Fibroblast of mammary gland (primary cell): ENCODE results near the gene SRGAP3.

ENCODE experiments used
- DNase-seq: peaks from one replicate; pipeline ENCODE4 v3.0.0-alpha.2; 2010; ENCODE audit warnings: low read depth
- H3K4me3 ChIP-seq: 2 replicates; pipeline ENCODE4 v1.5.1; 2011; ENCODE audit warnings: low read depth, mild to moderate bottlenecking, low read length, moderate library complexity; ENCODE audit not compliant: control insufficient read depth
- TF ChIP-seq, protein P1 (sequence below): conservative IDR thresholded peaks from 2 replicates; pipeline ENCODE4 v1.5.1; 2011; ENCODE audit warnings: low read depth, low read length, inconsistent platforms; ENCODE audit not compliant: control insufficient read depth, insufficient read depth

The SRGAP3 gene

DNA sequence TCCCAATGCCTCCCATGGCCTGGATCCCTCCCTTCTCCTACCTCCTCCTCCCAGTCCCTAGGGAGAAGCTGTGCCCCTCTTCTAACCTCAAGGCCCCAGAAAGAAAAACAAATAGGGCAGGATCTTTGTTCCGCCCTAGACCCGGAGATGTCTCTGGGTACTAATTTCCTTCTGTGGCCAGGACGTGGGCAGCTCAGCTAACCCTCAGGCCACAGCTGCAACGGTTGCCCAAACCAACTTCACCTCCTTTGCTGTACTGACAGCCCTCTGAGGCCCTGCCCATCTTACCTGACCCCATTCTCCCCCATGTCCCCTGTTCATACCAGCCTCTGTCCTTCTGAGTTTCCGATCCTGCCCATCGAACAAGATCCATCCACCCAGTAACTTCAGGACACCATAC, 70.7 kb downstream of the SRGAP3 start:
- no peak overlapping the region for H3K4me3 ChIP-seq
- TF ChIP-seq, protein P1, sequence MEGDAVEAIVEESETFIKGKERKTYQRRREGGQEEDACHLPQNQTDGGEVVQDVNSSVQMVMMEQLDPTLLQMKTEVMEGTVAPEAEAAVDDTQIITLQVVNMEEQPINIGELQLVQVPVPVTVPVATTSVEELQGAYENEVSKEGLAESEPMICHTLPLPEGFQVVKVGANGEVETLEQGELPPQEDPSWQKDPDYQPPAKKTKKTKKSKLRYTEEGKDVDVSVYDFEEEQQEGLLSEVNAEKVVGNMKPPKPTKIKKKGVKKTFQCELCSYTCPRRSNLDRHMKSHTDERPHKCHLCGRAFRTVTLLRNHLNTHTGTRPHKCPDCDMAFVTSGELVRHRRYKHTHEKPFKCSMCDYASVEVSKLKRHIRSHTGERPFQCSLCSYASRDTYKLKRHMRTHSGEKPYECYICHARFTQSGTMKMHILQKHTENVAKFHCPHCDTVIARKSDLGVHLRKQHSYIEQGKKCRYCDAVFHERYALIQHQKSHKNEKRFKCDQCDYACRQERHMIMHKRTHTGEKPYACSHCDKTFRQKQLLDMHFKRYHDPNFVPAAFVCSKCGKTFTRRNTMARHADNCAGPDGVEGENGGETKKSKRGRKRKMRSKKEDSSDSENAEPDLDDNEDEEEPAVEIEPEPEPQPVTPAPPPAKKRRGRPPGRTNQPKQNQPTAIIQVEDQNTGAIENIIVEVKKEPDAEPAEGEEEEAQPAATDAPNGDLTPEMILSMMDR: no peak
- DNase-seq: no peak

DNA sequence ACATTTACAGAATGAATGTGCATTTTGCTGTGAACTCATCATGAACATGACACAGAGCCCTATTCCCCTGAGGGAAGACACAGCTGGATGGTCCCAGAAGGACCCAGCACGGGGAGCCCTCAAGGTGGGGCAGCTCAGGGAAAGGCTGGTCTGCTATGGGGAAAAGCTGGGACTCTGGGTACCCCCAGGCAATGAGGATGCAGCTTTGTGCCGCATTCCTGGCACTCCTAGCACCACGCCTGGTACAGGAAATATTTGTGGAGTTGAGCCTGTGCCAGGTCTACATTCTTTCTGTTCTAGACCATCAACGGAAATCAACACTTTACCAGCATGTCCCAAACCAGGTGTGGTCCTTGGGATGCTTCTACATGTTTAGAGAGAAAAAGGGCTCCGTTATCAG, 74.0 kb downstream of the SRGAP3 start:
- no peak overlapping the region for H3K4me3 ChIP-seq
- no peak for DNase-seq
- TF ChIP-seq, protein P1: no peak

DNA sequence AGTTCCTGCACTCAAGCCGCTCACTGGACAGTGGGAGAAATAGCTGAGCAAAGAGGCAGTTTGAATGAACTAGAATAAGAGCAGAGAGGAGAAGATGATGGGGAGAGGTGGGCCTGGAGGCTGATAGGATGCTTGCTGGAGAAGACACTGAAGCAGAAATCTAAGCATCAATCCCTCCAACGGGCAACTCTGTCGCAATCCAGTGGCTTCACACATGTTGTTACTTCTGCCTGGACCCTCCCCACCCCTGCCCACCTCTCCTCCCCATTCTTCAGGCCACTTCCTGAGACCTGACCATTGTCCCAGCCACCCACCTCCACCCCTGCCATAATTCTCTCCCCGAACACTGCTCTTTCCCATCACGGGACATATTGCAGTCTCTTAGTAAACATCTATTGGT, 76.0 kb downstream of the SRGAP3 start:
- TF ChIP-seq, protein P1: no peak
- no peak for DNase-seq
- no peak overlapping the region for H3K4me3 ChIP-seq

- DNase-seq: peak; percentile 17
- TF ChIP-seq, protein P1: no peak
- H3K4me3 ChIP-seq: no peak overlapping the region
Observed at GRCh38 chr3:9172851-9173321, 76.6 kb downstream of the SRGAP3 start.

DNA sequence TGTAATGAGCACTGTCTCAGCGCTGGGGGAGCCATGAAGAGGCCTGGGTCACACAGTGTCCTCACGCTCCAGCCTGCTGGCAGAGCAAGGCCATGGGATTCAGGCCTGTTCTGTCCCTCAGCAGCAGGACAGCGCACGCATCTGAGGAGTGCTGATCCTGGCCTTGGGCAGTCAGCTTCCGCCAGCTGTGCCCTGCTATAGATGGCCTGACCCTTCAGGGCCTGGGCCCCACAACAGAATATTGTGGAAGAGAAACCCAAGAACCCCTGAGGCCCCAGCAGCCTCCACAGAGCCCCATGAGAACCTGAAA, 78.6 kb downstream of the SRGAP3 start:
- DNase-seq: no peak
- TF ChIP-seq, protein P1: no peak
- H3K4me3 ChIP-seq: no peak overlapping the region

- H3K4me3 ChIP-seq: no peak overlapping the region
- TF ChIP-seq, protein P1: no peak
- DNase-seq: no peak
Observed at GRCh38 chr3:9169956-9170850, 79.2 kb downstream of the SRGAP3 start.

DNA sequence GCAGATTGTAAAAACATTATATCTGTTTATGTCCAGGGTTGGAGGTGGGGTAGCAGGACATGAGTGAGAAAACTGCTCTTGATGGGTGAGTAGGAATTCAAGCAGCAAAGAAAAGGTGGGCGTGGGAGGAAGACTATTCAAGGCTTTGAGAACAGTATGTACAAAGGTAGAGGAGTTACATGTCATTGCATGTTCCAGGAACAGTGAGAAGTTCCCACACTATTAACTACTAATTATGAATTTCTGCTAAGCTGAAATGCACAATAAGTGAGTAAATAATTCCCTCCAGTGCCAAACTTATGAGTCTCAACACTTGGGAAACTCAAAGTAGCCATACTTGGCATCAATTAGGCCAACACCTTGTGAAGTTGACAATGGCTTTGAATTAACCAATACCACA, 80.1 kb downstream of the SRGAP3 start:
- H3K4me3 ChIP-seq: no peak overlapping the region
- TF ChIP-seq, protein P1: no peak
- DNase-seq: no peak
